ENCODE measurements around the gene SLIT3. TPM values are rescaled to one million over a fixed set of nuclear protein-coding genes. Genes with fewer than 3 reads are reported as not detected.

Gene SLIT3
- total RNA-seq, 1 donor from 2014 or later = 56.6 TPM

DNA sequence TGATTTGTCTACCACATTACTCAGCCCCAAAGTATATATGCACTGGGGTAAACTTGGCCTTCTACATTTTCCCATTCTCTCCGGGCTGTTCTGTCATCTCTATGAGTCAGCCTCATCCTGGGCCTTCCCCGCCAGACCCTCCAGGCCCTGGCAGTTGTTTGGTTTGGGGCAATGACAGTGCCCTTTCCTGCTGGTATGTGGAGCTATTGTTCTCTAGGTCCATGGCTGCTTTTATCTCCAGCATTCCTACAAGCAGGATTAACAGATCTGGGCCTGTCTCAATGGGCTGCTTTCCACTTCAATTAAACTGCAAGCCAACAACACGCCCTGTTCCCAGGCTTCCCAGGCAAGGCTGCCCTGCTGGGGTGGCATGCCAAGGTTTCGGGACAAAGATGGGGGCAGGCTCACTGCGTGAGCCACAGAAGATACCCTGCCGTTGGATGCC is 136.4 kb downstream of the SLIT3 start:
- Mint-ChIP-seq H3K4me1 (ENCODE audit: unreplicated experiment) (peaks cover 57% of the 10 kb centered on the region), H3K9me3 (peaks cover 6% of the 10 kb centered on the region), H3K36me3 (peaks cover 16% of the 10 kb centered on the region), H3K27ac (no peak overlapping the region), H3K4me3 (no peak overlapping the region), H3K27me3 (no peaks in the 10 kb centered on the region)
- TF ChIP-seq CTCF (conservative IDR thresholded peaks at IDR 0.05) = no peak
- no peak for DNase-seq (ENCODE audit: extremely low spot score, unreplicated experiment)

DNA sequence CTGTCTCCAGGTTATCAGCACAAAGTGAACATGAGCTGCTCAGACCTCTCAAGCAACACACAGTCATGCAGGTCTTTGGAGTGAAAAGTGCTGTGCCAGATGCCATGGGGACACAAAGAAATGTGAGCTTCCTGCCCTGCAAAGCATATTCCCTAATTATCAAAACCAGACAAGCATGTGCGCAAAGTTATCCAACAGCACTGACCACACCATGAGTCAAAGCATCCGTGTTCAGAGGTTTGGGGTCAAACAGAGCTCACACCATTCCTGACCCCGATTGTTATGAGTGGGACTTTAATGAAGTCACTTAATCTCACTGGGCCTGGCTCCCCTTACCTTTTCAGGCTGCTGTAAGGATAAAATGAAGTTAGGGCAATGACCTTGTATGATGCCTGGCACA is 138.5 kb downstream of the SLIT3 start:
- no peak for TF ChIP-seq CTCF (conservative IDR thresholded peaks at IDR 0.05)
- no peak overlapping the region for H3K4me3 Mint-ChIP-seq
- H3K4me1 Mint-ChIP-seq (ENCODE audit: unreplicated experiment) = peaks cover 45% of the 10 kb centered on the region
- no peak overlapping the region for H3K27ac Mint-ChIP-seq
- no peak for DNase-seq (ENCODE audit: extremely low spot score, unreplicated experiment)
- H3K27me3 Mint-ChIP-seq = no peaks in the 10 kb centered on the region
- H3K9me3 Mint-ChIP-seq = peaks cover 11% of the 10 kb centered on the region
- peaks cover 20% of the 10 kb centered on the region for H3K36me3 Mint-ChIP-seq

DNA sequence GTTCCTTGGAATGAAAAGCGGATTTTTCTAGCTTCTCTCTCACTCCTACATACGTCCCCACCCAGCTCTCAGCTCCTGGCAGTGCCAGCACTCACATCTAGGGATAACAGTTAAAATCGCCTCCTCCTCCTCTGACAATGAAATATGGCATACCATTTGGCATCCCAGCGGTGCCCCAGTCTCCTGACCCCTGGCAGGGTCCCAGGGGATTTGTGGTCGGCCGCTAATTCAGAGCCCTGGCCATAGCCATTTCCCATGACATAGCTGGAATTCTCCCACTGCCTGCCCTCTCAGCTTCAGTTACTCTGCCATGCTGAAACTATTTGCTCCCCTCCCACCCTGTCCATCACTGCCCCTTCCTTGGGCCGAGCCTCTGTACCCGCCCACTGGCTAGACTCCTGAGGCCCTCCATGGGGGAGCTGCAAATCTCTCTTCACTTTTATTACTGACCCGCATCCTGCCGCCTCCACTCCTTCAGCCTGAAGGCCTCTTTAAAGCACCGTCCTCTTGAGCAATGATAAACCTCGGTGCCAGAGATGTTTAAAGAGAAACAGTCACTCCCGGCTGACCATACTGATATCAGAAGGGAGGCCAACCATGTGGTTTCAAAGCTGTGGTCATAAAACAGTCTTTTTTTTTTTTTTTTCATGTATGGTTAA is 139.8 kb downstream of the SLIT3 start:
- Mint-ChIP-seq H3K27ac (peak overlapping the region; percentile 77), H3K36me3 (peaks cover 25% of the 10 kb centered on the region), H3K27me3 (no peaks in the 10 kb centered on the region), H3K4me3 (peak overlapping the region; percentile 58), H3K9me3 (peaks cover 15% of the 10 kb centered on the region), H3K4me1 (ENCODE audit: unreplicated experiment) (peaks cover 44% of the 10 kb centered on the region)
- TF ChIP-seq CTCF (conservative IDR thresholded peaks at IDR 0.05) = no peak
- peak; percentile 74 for DNase-seq (ENCODE audit: extremely low spot score, unreplicated experiment)

- no peaks in the 10 kb centered on the region for H3K27me3 Mint-ChIP-seq
- H3K9me3 Mint-ChIP-seq = peaks cover 15% of the 10 kb centered on the region
- peak overlapping the region; percentile 58 for H3K4me3 Mint-ChIP-seq
- peak; percentile 50 for TF ChIP-seq CTCF (conservative IDR thresholded peaks at IDR 0.05)
- peaks cover 25% of the 10 kb centered on the region for H3K36me3 Mint-ChIP-seq
- H3K27ac Mint-ChIP-seq = peak overlapping the region; percentile 77
- DNase-seq (ENCODE audit: extremely low spot score, unreplicated experiment) = no peak
- peaks cover 37% of the 10 kb centered on the region for H3K4me1 Mint-ChIP-seq (ENCODE audit: unreplicated experiment)
These were observed 140.5 kb downstream of the SLIT3 start for GRCh38 chr5:169160405-169160901.

DNA sequence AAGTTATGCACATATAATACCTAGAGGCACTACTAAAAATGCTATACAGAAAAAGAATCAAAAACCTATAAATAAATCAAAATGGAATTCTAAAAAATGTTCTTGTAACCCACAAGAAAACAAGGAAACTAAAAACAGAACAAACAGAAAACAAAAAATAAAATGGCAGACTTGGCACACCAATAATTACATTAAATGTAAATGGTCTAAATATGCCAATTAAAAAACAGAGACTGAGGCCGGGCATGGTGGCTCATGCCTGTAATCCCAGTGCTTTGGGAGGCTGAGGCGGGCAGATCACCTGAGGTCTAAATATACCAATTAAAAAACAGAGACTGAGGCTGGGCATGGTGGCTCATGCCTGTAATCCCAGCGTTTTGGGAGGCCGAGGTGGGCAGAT is 142.2 kb downstream of the SLIT3 start:
- Mint-ChIP-seq H3K36me3 (peaks cover 25% of the 10 kb centered on the region), H3K9me3 (peaks cover 15% of the 10 kb centered on the region), H3K4me3 (no peak overlapping the region)

More for the DNA sequence above, 142.2 kb downstream of the SLIT3 start:
- Mint-ChIP-seq H3K27me3 (no peaks in the 10 kb centered on the region), H3K4me1 (ENCODE audit: unreplicated experiment) (peaks cover 36% of the 10 kb centered on the region), H3K27ac (no peak overlapping the region)
- no peak for DNase-seq (ENCODE audit: extremely low spot score, unreplicated experiment)
- TF ChIP-seq CTCF (conservative IDR thresholded peaks at IDR 0.05) = no peak
